CD4-positive, alpha-beta T cell treated with Interleukin-12 subunit alpha and Interleukin-12 subunit beta, for 1 hour (primary cell): ENCODE data around the gene PLAGL1.
"Not testable (repeated sequence)": the region's sequence is repeated elsewhere in the genome, so short reads cannot be mapped to it uniquely, and the experiment has no call there.

Source experiments
- DNase-seq: peaks from one replicate; pipeline ENCODE4 v3.0.0-alpha.2; 2020

PLAGL1 gene

GRCh38 chr6:143934867-143935266 lies 73.2 kb downstream of the PLAGL1 start:
- no peak for DNase-seq

- no peak for DNase-seq
Observed at GRCh38 chr6:143934331-143934730, 73.7 kb downstream of the PLAGL1 start.

- DNase-seq = no peak
Observed at GRCh38 chr6:143929975-143930374, 78.1 kb downstream of the PLAGL1 start.

- no peak for DNase-seq
Observed at GRCh38 chr6:143928853-143929252, 79.2 kb downstream of the PLAGL1 start.

- not testable (repeated sequence) for DNase-seq
Observed at GRCh38 chr6:143917026-143917425, 91.0 kb downstream of the PLAGL1 start.

- DNase-seq = no peak
Observed at GRCh38 chr6:143912671-143913070, 95.4 kb downstream of the PLAGL1 start.

GRCh38 chr6:143911028-143911427 lies 97.0 kb downstream of the PLAGL1 start:
- DNase-seq = no peak

- no peak for DNase-seq
Observed at GRCh38 chr6:143902827-143903226, 105.2 kb downstream of the PLAGL1 start.

GRCh38 chr6:143901885-143902750 lies 105.9 kb downstream of the PLAGL1 start:
- DNase-seq = no peak

- DNase-seq = no peak
Observed at GRCh38 chr6:143900358-143900757, 107.7 kb downstream of the PLAGL1 start.

- no peak for DNase-seq
Observed at GRCh38 chr6:143896126-143896860, 111.8 kb downstream of the PLAGL1 start.

GRCh38 chr6:143894655-143895054 lies 113.4 kb downstream of the PLAGL1 start:
- DNase-seq = no peak
